Naive B cell (primary cell): ENCODE results near the gene SIRT7. TPM values are rescaled to one million over a fixed set of nuclear protein-coding genes. Genes with fewer than 3 reads are reported as not detected.

ENCODE experiments used
- ATAC-seq, 2 donors: fragments of 150-1000 bp; cut with Tn5 transposase; 2 replicates each; pipeline ENCODE4 v1.10.0; 2021; ENCODE audit warnings: low read depth in 2 of 2, mild to moderate bottlenecking in 2 of 2, moderate library complexity in 2 of 2
- DNase-seq: peaks from one replicate; pipeline ENCODE4 v3.0.0; 2022
- H3K27ac Mint-ChIP-seq, 6 donors: one replicate each; pipeline ENCODE4 v1.8.0; 2020 to 2022; ENCODE audit warnings: mild to moderate bottlenecking in 6 of 6, mixed read lengths in 6 of 6, moderate library complexity in 5 of 6, inconsistent platforms in 2 of 6
- H3K27me3 Mint-ChIP-seq, 3 donors: one replicate each; pipeline ENCODE4 v1.8.0; 2021 to 2022; ENCODE audit warnings: mixed read lengths in 3 of 3, mild to moderate bottlenecking in 1 of 3
- H3K36me3 Mint-ChIP-seq, 2 donors: one replicate each; pipeline ENCODE4 v1.8.0; 2020 to 2022; ENCODE audit warnings: mixed read lengths in 2 of 2, inconsistent platforms in 1 of 2, mild to moderate bottlenecking in 1 of 2
- H3K4me1 Mint-ChIP-seq, 3 donors: one replicate each; pipeline ENCODE4 v1.8.0; 2020 to 2022; ENCODE audit warnings: mixed read lengths in 3 of 3, inconsistent platforms in 1 of 3, mild to moderate bottlenecking in 1 of 3, moderate library complexity in 1 of 3
- H3K4me3 Mint-ChIP-seq, 8 donors: one replicate each; pipeline ENCODE4 v1.8.0; 2020 to 2022; ENCODE audit warnings: mild to moderate bottlenecking in 8 of 8, mixed read lengths in 8 of 8, moderate library complexity in 8 of 8, inconsistent platforms in 2 of 8
- H3K9me3 Mint-ChIP-seq, 7 donors: one replicate each; pipeline ENCODE4 v1.8.0; 2020 to 2022; ENCODE audit warnings: mixed read lengths in 7 of 7, mild to moderate bottlenecking in 5 of 7, inconsistent platforms in 2 of 7, moderate library complexity in 1 of 7
- polyA plus RNA-seq, 6 donors: library from polyadenylated mRNA; unstranded; fragments of 300-500 nt; fragmentation: Illumina TruSeq; gene quantifications; one replicate each; pipeline ENCODE4 v1.2.3, GENCODE V29; 2021; ENCODE audit warnings: low read depth in 6 of 6

The SIRT7 gene
- polyA plus RNA-seq, 6 donors from 2014 or later: 23.6 to 41.3 (median 30.6) TPM

GRCh38 chr17:81867170-81867990, 50.6 kb downstream of the SIRT7 start:
- Mint-ChIP-seq H3K4me1 (peaks cover 17 to 41% (median 25%) of the 10 kb centered on the region in 3 donors), H3K27me3 (no peaks in the 10 kb centered on the region), H3K36me3 (no peaks in the 10 kb centered on the region), H3K27ac (peak overlapping the region in 5 of 6 donors; percentile 69 to 95 (median 92)), H3K9me3 (no peaks in the 10 kb centered on the region), H3K4me3 (peak overlapping the region in 3 of 8 donors; percentile 24 to 57 (median 30))
- DNase-seq (no peak), ATAC-seq (no peak)

- H3K36me3 Mint-ChIP-seq: no peaks in the 10 kb centered on the region
- peaks cover 17 to 36% (median 26%) of the 10 kb centered on the region in 3 donors for H3K4me1 Mint-ChIP-seq
- peak overlapping the region in 1 of 8 donors; percentile 57 for H3K4me3 Mint-ChIP-seq
- DNase-seq (no peak), ATAC-seq (no peak)
- no peaks in the 10 kb centered on the region for H3K9me3 Mint-ChIP-seq
- peak overlapping the region in 4 of 6 donors; percentile 69 to 95 (median 94) for H3K27ac Mint-ChIP-seq
- no peaks in the 10 kb centered on the region for H3K27me3 Mint-ChIP-seq
Measured at GRCh38 chr17:81866440-81867169, 51.4 kb downstream of the SIRT7 start.

GRCh38 chr17:81865733-81866439, 52.1 kb downstream of the SIRT7 start:
- peak overlapping the region in 4 of 6 donors; percentile 49 to 95 (median 79) for H3K27ac Mint-ChIP-seq
- peaks cover 23 to 42% (median 29%) of the 10 kb centered on the region in 3 donors for H3K4me1 Mint-ChIP-seq
- H3K9me3 Mint-ChIP-seq: no peaks in the 10 kb centered on the region

GRCh38 chr17:81865358-81865732, 52.6 kb downstream of the SIRT7 start:
- ATAC-seq: no peak
- H3K27me3 Mint-ChIP-seq: no peaks in the 10 kb centered on the region
- H3K36me3 Mint-ChIP-seq: no peaks in the 10 kb centered on the region
- H3K27ac Mint-ChIP-seq: peak overlapping the region in 3 of 6 donors; percentile 49 to 95 (median 87)
- peak overlapping the region in 4 of 8 donors; percentile 55 to 60 (median 57) for H3K4me3 Mint-ChIP-seq
- no peak for DNase-seq
- H3K9me3 Mint-ChIP-seq: no peaks in the 10 kb centered on the region
- H3K4me1 Mint-ChIP-seq: peaks cover 23 to 43% (median 28%) of the 10 kb centered on the region in 3 donors

More at GRCh38 chr17:81865733-81866439, 52.1 kb downstream of the SIRT7 start:
- DNase-seq (no peak), ATAC-seq (no peak)
- H3K27me3 Mint-ChIP-seq: no peaks in the 10 kb centered on the region
- H3K4me3 Mint-ChIP-seq: peak overlapping the region in 4 of 8 donors; percentile 55 to 60 (median 57)
- H3K36me3 Mint-ChIP-seq: no peaks in the 10 kb centered on the region

- DNase-seq: no peak
- H3K36me3 Mint-ChIP-seq: peaks cover 0 to 7% of the 10 kb centered on the region in 2 donors
- H3K4me1 Mint-ChIP-seq: peaks cover 26 to 41% (median 28%) of the 10 kb centered on the region in 3 donors
- no peaks in the 10 kb centered on the region for H3K27me3 Mint-ChIP-seq
- no peaks in the 10 kb centered on the region for H3K9me3 Mint-ChIP-seq
- H3K27ac Mint-ChIP-seq: peak overlapping the region in 4 of 6 donors; percentile 25 to 89 (median 61)
- peak overlapping the region in 4 of 8 donors; percentile 15 to 81 (median 66) for H3K4me3 Mint-ChIP-seq
- no peak for ATAC-seq
Measured at GRCh38 chr17:81863833-81864768, 53.9 kb downstream of the SIRT7 start.

- no peak for ATAC-seq
- DNase-seq: no peak
- H3K27ac Mint-ChIP-seq: peak overlapping the region; percentile 75 to 89 (median 84)
Measured at GRCh38 chr17:81863123-81863675, 54.8 kb downstream of the SIRT7 start.

More at GRCh38 chr17:81863123-81863675, 54.8 kb downstream of the SIRT7 start:
- H3K4me3 Mint-ChIP-seq: peak overlapping the region in 7 of 8 donors; percentile 27 to 81 (median 66)
- H3K9me3 Mint-ChIP-seq: no peaks in the 10 kb centered on the region
- peaks cover 0 to 7% of the 10 kb centered on the region in 2 donors for H3K36me3 Mint-ChIP-seq
- H3K27me3 Mint-ChIP-seq: no peaks in the 10 kb centered on the region
- H3K4me1 Mint-ChIP-seq: peaks cover 23 to 42% (median 35%) of the 10 kb centered on the region in 3 donors

Other genes with a start within 250 kb of the SIRT7 start
- 100 to 1,000 TPM in 1 of 6 donors, 10 to 100 TPM in 5; 32.8 to 101 (median 37.6) TPM for gene ARL16, start 234.4 kb downstream of the SIRT7 start, polyA plus RNA-seq
- gene HGS, start 234.2 kb downstream of the SIRT7 start, polyA plus RNA-seq: 10 to 100 TPM; 11.3 to 47.6 (median 21.7) TPM
- gene MRPL12, start 214.8 kb downstream of the SIRT7 start, polyA plus RNA-seq: 10 to 100 TPM; 33.7 to 51.6 (median 42.3) TPM
- gene SLC25A10, start 205.9 kb downstream of the SIRT7 start, polyA plus RNA-seq: 1 to 10 TPM in 4 of 6 donors, under 1 TPM in 1, not detected in 1; 0.92 to 5.0 (median 2.3) TPM
- not detected for gene GCGR, start 114.0 kb downstream of the SIRT7 start, polyA plus RNA-seq
- gene MCRIP1, start 84.9 kb downstream of the SIRT7 start, polyA plus RNA-seq: 100 to 1,000 TPM in 1 of 6 donors, 10 to 100 TPM in 5; 66.2 to 114 (median 77.4) TPM
- gene PPP1R27, start 83.1 kb downstream of the SIRT7 start, polyA plus RNA-seq: under 1 TPM in 2 of 6 donors, not detected in 4; 0.18 to 0.64 TPM
- 100 to 1,000 TPM; 139 to 192 (median 158) TPM for gene P4HB, start 57.6 kb downstream of the SIRT7 start, polyA plus RNA-seq
- 100 to 1,000 TPM in 1 of 6 donors, 10 to 100 TPM in 5; 42.9 to 116 (median 78.3) TPM for gene ARHGDIA, start 46.8 kb downstream of the SIRT7 start, polyA plus RNA-seq
- 10 to 100 TPM; 25.5 to 53.9 (median 41.7) TPM for gene ALYREF, start 26.6 kb downstream of the SIRT7 start, polyA plus RNA-seq
- gene ANAPC11, start 26.5 kb downstream of the SIRT7 start, polyA plus RNA-seq: 100 to 1,000 TPM; 208 to 260 (median 218) TPM
- gene NPB, start 15.9 kb downstream of the SIRT7 start, polyA plus RNA-seq: under 1 TPM in 1 of 6 donors, not detected in 5; 0.24 TPM
- gene PCYT2, start 6.8 kb downstream of the SIRT7 start, polyA plus RNA-seq: 10 to 100 TPM; 19.0 to 28.4 (median 21.2) TPM
- 1 to 10 TPM; 3.4 to 6.7 (median 4.7) TPM for gene MAFG, start 9.6 kb upstream of the SIRT7 start, polyA plus RNA-seq
- gene PYCR1, start 19.1 kb upstream of the SIRT7 start, polyA plus RNA-seq: 1 to 10 TPM; 1.6 to 4.5 (median 2.2) TPM
- gene MYADML2, start 29.1 kb upstream of the SIRT7 start, polyA plus RNA-seq: not detected
- not detected for gene NOTUM, start 43.0 kb upstream of the SIRT7 start, polyA plus RNA-seq
- 10 to 100 TPM; 20.2 to 31.0 (median 25.0) TPM for gene ASPSCR1, start 59.5 kb upstream of the SIRT7 start, polyA plus RNA-seq
- gene CENPX, start 104.7 kb upstream of the SIRT7 start, polyA plus RNA-seq: 10 to 100 TPM; 52.6 to 77.6 (median 58.3) TPM
- gene LRRC45, start 105.1 kb upstream of the SIRT7 start, polyA plus RNA-seq: 1 to 10 TPM; 1.3 to 4.6 (median 2.6) TPM
- gene RAC3, start 113.5 kb upstream of the SIRT7 start, polyA plus RNA-seq: not detected
- gene DCXR, start 119.5 kb upstream of the SIRT7 start, polyA plus RNA-seq: 100 to 1,000 TPM in 2 of 6 donors, 10 to 100 TPM in 4; 74.0 to 199 (median 98.1) TPM
- 1 to 10 TPM; 2.6 to 7.6 (median 4.8) TPM for gene RFNG, start 133.6 kb upstream of the SIRT7 start, polyA plus RNA-seq
- 100 to 1,000 TPM; 103 to 138 (median 109) TPM for gene GPS1, start 133.7 kb upstream of the SIRT7 start, polyA plus RNA-seq
- 10 to 100 TPM; 52.4 to 86.5 (median 68.2) TPM for gene DUS1L, start 147.6 kb upstream of the SIRT7 start, polyA plus RNA-seq
- gene FASN, start 180.1 kb upstream of the SIRT7 start, polyA plus RNA-seq: under 1 TPM in 5 of 6 donors, not detected in 1; 0.05 to 0.75 (median 0.50) TPM